WTC11 (cell line): ENCODE measurements around the gene NKX2-4. TPM values are rescaled to one million over a fixed set of nuclear protein-coding genes. Genes with fewer than 3 reads are reported as not detected.

Experiments used
- ATAC-seq: fragments of 200-7000 bp; cut with Tn5 transposase; 2 replicates; pipeline ENCODE4 v1.10.0; 2021; ENCODE audit warnings: mild to moderate bottlenecking, moderate library complexity
- CTCF ChIA-PET: fragments of 300-600 bp; sonication (Branson Sonifier 250); formaldehyde crosslinking; loops from one replicate; lab custom pipeline; 2021; ENCODE audit warnings: antibody characterized with exemption; lab: Charles Lee
- POLR2A ChIA-PET: fragments of 350-600 bp; sonication (Branson Sonifier 250); formaldehyde crosslinking; loops from one replicate; lab custom pipeline; 2021; ENCODE audit warnings: antibody characterized with exemption; lab: Charles Lee
- DNase-seq: peaks from one replicate; pipeline ENCODE4 v3.0.0; 2021; ENCODE audit warnings: low spot score
- H3K27ac Mint-ChIP-seq: 2 replicates; pipeline ENCODE4 v1.8.0; 2021; ENCODE audit warnings: mixed read lengths
- H3K27me3 Mint-ChIP-seq: 2 replicates; pipeline ENCODE4 v1.8.0; 2021; ENCODE audit warnings: low read depth, mild to moderate bottlenecking, moderate library complexity, mixed read lengths
- H3K36me3 Mint-ChIP-seq: 2 replicates; pipeline ENCODE4 v1.8.0; 2021; ENCODE audit warnings: mixed read lengths
- H3K4me1 Mint-ChIP-seq: 2 replicates; pipeline ENCODE4 v1.8.0; 2022; ENCODE audit warnings: mixed read lengths
- H3K4me3 Mint-ChIP-seq: 2 replicates; pipeline ENCODE4 v1.8.0; 2021; ENCODE audit warnings: mild to moderate bottlenecking, moderate library complexity, mixed read lengths
- H3K9me3 Mint-ChIP-seq: 2 replicates; pipeline ENCODE4 v1.8.0; 2021; ENCODE audit warnings: mixed read lengths
- GTF2I ChIP-seq: fragments of 250-450 bp; sonication (Bioruptor Pico); conservative IDR thresholded peaks from 2 replicates; pipeline ENCODE4 v1.4.0; 2021; ENCODE audit warnings: mild to moderate bottlenecking
- KAT7 ChIP-seq: sonication (generic); formaldehyde crosslinking; IDR thresholded peaks from 2 replicates; pipeline ENCODE4 v1.8.1; 2023; ENCODE audit warnings: missing genetic modification reagents, mild to moderate bottlenecking, borderline replicate concordance
- RORB ChIP-seq: fragments of 250-450 bp; sonication (Bioruptor Pico); IDR thresholded peaks from 2 replicates; pipeline ENCODE4 v1.9.0; 2021; ENCODE audit warnings: mild to moderate bottlenecking
- ZNF219 ChIP-seq: sonication (generic); formaldehyde crosslinking; IDR thresholded peaks from 2 replicates; pipeline ENCODE4 v1.8.0; 2023; ENCODE audit warnings: missing genetic modification reagents, mild to moderate bottlenecking, borderline replicate concordance
- ZNF396 ChIP-seq: fragments of 250-450 bp; sonication (Bioruptor Pico); IDR thresholded peaks from 2 replicates; pipeline ENCODE4 v1.8.0; 2021; ENCODE audit warnings: mild to moderate bottlenecking, moderate library complexity, borderline replicate concordance
- total RNA-seq: library from RNA; stranded (reverse); gene quantifications from 3 replicates; pipeline ENCODE4 v1.2.3, GENCODE V29; 2021
- TF ChIP-seq, protein P1 (sequence below): sonication (generic); formaldehyde crosslinking; IDR thresholded peaks from 2 replicates; pipeline ENCODE4 v1.8.1; 2023; ENCODE audit warnings: mild to moderate bottlenecking, missing genetic modification reagents
- TF ChIP-seq, protein P2 (sequence below): sonication (generic); formaldehyde crosslinking; IDR thresholded peaks from 2 replicates; pipeline ENCODE4 v1.8.1; 2023; ENCODE audit warnings: mild to moderate bottlenecking, missing genetic modification reagents, moderate library complexity
- TF ChIP-seq, protein P3 (sequence below): fragments of 250-450 bp; sonication (Bioruptor Pico); IDR thresholded peaks from 2 replicates; pipeline ENCODE4 v1.8.0; 2021; ENCODE audit warnings: mild to moderate bottlenecking
- TF ChIP-seq, protein P4 (sequence below): sonication (generic); formaldehyde crosslinking; IDR thresholded peaks from 2 replicates; pipeline ENCODE4 v1.8.0; 2022; ENCODE audit warnings: missing genetic modification reagents
- TF ChIP-seq, protein P5 (sequence below): fragments of 250-450 bp; sonication (Bioruptor Pico); conservative IDR thresholded peaks from 2 replicates; pipeline ENCODE4 v1.9.0; 2021; ENCODE audit warnings: mild to moderate bottlenecking
- TF ChIP-seq, protein P6 (sequence below): sonication (generic); formaldehyde crosslinking; IDR thresholded peaks from 2 replicates; pipeline ENCODE4 v1.8.1; 2022; ENCODE audit warnings: missing genetic modification reagents, borderline replicate concordance
- TF ChIP-seq, protein P7 (sequence below): sonication (generic); formaldehyde crosslinking; IDR thresholded peaks from 2 replicates; pipeline ENCODE4 v1.8.0; 2022; ENCODE audit warnings: mild to moderate bottlenecking, missing genetic modification reagents

NKX2-4 gene
- total RNA-seq, 1 experiment from 2014 or later, result 0.07 TPM

DNA sequence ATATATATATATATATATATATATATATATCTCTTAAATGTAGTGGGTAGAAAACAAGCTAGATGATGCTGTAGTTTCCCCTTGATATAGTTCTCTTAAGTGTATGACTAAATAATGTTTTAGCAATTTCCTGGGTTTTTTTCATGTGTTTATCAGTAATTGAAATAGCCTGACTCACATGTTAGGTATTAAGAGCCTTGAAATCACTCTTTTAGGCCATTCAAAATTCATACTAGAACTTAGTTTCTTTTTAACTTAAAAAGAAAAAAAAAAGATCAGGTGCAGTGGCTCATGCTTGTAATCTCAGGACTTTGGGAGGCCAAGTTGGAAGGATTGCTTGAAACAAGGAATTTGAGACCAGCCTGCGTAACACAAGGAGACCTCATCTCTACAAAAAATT, 44.1 kb downstream of the NKX2-4 start (continued):
- TF ChIP-seq, protein P1, sequence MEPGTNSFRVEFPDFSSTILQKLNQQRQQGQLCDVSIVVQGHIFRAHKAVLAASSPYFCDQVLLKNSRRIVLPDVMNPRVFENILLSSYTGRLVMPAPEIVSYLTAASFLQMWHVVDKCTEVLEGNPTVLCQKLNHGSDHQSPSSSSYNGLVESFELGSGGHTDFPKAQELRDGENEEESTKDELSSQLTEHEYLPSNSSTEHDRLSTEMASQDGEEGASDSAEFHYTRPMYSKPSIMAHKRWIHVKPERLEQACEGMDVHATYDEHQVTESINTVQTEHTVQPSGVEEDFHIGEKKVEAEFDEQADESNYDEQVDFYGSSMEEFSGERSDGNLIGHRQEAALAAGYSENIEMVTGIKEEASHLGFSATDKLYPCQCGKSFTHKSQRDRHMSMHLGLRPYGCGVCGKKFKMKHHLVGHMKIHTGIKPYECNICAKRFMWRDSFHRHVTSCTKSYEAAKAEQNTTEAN (CRISPR knock-in tag), result no peak
- TF ChIP-seq, protein P2, sequence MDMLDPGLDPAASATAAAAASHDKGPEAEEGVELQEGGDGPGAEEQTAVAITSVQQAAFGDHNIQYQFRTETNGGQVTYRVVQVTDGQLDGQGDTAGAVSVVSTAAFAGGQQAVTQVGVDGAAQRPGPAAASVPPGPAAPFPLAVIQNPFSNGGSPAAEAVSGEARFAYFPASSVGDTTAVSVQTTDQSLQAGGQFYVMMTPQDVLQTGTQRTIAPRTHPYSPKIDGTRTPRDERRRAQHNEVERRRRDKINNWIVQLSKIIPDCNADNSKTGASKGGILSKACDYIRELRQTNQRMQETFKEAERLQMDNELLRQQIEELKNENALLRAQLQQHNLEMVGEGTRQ (CRISPR knock-in tag), result no peak
- TF ChIP-seq ZNF396 (CRISPR knock-in tag), result no peak
- TF ChIP-seq, protein P3, sequence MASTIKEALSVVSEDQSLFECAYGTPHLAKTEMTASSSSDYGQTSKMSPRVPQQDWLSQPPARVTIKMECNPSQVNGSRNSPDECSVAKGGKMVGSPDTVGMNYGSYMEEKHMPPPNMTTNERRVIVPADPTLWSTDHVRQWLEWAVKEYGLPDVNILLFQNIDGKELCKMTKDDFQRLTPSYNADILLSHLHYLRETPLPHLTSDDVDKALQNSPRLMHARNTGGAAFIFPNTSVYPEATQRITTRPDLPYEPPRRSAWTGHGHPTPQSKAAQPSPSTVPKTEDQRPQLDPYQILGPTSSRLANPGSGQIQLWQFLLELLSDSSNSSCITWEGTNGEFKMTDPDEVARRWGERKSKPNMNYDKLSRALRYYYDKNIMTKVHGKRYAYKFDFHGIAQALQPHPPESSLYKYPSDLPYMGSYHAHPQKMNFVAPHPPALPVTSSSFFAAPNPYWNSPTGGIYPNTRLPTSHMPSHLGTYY (CRISPR knock-in tag), result no peak
- TF ChIP-seq, protein P4, sequence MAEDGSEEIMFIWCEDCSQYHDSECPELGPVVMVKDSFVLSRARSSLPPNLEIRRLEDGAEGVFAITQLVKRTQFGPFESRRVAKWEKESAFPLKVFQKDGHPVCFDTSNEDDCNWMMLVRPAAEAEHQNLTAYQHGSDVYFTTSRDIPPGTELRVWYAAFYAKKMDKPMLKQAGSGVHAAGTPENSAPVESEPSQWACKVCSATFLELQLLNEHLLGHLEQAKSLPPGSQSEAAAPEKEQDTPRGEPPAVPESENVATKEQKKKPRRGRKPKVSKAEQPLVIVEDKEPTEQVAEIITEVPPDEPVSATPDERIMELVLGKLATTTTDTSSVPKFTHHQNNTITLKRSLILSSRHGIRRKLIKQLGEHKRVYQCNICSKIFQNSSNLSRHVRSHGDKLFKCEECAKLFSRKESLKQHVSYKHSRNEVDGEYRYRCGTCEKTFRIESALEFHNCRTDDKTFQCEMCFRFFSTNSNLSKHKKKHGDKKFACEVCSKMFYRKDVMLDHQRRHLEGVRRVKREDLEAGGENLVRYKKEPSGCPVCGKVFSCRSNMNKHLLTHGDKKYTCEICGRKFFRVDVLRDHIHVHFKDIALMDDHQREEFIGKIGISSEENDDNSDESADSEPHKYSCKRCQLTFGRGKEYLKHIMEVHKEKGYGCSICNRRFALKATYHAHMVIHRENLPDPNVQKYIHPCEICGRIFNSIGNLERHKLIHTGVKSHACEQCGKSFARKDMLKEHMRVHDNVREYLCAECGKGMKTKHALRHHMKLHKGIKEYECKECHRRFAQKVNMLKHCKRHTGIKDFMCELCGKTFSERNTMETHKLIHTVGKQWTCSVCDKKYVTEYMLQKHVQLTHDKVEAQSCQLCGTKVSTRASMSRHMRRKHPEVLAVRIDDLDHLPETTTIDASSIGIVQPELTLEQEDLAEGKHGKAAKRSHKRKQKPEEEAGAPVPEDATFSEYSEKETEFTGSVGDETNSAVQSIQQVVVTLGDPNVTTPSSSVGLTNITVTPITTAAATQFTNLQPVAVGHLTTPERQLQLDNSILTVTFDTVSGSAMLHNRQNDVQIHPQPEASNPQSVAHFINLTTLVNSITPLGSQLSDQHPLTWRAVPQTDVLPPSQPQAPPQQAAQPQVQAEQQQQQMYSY, result no peak
- TF ChIP-seq, protein P5, sequence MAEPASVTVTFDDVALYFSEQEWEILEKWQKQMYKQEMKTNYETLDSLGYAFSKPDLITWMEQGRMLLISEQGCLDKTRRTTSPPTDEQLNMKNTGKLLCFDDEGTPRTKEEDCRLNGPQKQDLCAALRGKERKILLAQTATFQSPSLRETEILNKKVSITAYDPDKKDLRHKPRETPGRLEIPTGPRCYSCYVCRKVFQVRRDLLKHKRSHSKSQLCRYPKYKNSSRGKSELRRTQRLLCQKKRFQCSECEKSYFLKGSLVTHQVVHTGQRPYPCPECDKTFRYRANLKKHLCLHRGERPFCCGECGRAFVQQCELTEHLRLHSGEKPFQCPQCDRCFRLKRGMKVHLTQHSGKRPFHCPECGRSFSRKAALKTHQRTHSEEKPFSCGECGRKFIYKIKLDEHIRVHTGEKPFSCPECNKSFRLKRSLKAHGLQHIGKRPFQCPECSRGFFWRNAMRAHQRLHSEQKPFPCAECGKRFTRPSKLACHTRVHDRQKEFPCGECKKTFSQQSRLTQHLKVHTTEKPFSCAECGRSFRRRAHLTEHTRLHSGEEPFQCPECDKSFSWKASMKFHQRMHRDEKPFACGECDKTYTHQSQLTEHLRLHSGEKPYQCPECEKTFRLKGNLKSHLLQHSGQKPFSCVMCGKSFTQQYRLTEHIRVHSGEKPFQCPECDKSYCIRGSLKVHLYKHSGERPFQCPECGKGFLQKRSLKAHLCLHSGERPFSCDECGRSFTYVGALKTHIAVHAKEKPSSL (CRISPR knock-in tag), result no peak
- no peak for TF ChIP-seq RORB (CRISPR knock-in tag)
- TF ChIP-seq, protein P6, sequence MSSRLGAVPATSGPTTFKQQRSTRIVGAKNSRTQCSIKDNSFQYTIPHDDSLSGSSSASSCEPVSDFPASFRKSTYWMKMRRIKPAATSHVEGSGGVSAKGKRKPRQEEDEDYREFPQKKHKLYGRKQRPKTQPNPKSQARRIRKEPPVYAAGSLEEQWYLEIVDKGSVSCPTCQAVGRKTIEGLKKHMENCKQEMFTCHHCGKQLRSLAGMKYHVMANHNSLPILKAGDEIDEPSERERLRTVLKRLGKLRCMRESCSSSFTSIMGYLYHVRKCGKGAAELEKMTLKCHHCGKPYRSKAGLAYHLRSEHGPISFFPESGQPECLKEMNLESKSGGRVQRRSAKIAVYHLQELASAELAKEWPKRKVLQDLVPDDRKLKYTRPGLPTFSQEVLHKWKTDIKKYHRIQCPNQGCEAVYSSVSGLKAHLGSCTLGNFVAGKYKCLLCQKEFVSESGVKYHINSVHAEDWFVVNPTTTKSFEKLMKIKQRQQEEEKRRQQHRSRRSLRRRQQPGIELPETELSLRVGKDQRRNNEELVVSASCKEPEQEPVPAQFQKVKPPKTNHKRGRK (CRISPR knock-in tag), result no peak
- TF ChIP-seq, protein P7, sequence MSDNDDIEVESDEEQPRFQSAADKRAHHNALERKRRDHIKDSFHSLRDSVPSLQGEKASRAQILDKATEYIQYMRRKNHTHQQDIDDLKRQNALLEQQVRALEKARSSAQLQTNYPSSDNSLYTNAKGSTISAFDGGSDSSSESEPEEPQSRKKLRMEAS (CRISPR knock-in tag), result no peak
- TF ChIP-seq, all 79 proteins: peak for 0

DNA sequence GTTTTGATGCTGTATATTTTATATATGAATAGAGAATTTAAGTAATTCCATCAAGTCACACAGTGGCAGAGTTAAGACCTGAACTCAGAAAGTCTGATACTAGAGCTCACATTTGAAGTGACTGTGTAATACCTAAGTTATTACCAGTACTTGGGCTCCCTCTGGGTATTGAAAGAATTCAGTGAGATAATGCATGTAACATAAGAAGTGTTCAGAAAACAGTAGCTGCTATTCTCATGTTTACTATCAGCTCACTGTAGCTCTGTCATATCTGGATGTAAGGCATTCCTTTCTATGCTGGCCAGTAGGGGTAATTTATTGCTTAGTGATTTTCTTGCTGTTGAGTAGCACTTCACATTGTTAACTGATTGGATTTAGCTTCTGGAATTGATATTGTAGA, 44.6 kb downstream of the NKX2-4 start:
- no peak for TF ChIP-seq ZNF219 (CRISPR knock-in tag)
- no peak for TF ChIP-seq GTF2I (CRISPR knock-in tag)
- no peak for TF ChIP-seq KAT7 (CRISPR knock-in tag)
- ChIA-PET POLR2A (no interaction called here), CTCF (interaction anchor here (0.6 to 2.4 kb wide), 5 partner anchors 11 to 325 kb away, joined by 3 to 11 read pairs (median 3); no protein-coding TSS in a partner anchor)

More for the DNA sequence above, 44.6 kb downstream of the NKX2-4 start:
- no peaks in the 10 kb centered on the region for H3K4me1 Mint-ChIP-seq
- H3K27me3 Mint-ChIP-seq, result no peaks in the 10 kb centered on the region
- H3K36me3 Mint-ChIP-seq, result peaks cover 45% of the 10 kb centered on the region
- ATAC-seq (no peak), DNase-seq (no peak)
- H3K9me3 Mint-ChIP-seq, result no peaks in the 10 kb centered on the region
- no peak overlapping the region for H3K27ac Mint-ChIP-seq
- H3K4me3 Mint-ChIP-seq, result no peak overlapping the region

Other genes with a start within 250 kb of the NKX2-4 start
- gene XRN2, start 94.2 kb downstream of the NKX2-4 start, total RNA-seq, result 100 to 118 TPM (median 101 TPM) in 3 replicates
- gene NKX2-2, start 116.5 kb upstream of the NKX2-4 start, total RNA-seq, result not detected in 3 replicates